Kidney glomerular epithelial cell (primary cell): ENCODE data around the gene KIRREL3.

Experiments
- DNase-seq: peaks from one replicate; lab custom pipeline; 2025; lab: John Stamatoyannopoulos, UW

The KIRREL3 gene

DNA sequence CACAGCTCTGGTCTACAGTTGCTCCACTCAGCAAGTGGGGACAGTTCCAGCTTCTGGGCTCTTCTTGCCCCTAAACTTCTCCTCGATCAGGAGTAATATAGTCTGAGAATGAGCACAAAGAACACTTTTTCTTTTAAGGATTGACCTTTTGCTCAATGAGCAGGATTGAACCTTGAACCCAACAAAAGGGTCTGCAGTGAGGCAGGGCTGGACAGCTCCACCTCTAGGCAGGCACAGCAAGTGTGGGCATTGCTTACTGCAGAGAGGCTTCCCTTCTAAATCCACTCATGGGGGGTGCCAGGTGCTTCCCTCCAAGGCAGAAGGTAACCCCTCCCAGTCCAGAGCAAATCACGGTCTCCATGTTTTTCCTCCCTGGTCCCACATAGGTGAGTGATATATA is 365.6 kb downstream of the KIRREL3 start:
- DNase-seq = no peak

DNA sequence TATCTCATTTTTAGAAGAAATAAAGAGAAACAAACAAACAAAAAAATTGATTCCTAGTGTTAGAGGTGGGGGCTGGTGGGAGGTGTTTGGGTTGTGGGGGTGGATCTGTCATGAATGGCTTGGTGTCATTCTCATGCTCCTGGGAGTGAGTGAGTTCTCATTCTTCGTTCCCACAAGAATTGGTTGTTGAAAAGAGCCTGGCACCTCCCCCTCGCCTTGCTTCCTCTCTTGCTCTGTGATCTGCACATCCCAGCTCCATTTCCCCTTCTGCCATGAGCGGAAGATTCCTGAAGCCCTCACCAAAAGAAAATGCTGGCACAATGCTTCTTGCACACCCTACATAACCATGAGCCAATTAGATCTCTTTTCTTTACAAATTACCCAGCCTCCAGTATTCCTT is 367.2 kb downstream of the KIRREL3 start:
- DNase-seq = no peak

DNA sequence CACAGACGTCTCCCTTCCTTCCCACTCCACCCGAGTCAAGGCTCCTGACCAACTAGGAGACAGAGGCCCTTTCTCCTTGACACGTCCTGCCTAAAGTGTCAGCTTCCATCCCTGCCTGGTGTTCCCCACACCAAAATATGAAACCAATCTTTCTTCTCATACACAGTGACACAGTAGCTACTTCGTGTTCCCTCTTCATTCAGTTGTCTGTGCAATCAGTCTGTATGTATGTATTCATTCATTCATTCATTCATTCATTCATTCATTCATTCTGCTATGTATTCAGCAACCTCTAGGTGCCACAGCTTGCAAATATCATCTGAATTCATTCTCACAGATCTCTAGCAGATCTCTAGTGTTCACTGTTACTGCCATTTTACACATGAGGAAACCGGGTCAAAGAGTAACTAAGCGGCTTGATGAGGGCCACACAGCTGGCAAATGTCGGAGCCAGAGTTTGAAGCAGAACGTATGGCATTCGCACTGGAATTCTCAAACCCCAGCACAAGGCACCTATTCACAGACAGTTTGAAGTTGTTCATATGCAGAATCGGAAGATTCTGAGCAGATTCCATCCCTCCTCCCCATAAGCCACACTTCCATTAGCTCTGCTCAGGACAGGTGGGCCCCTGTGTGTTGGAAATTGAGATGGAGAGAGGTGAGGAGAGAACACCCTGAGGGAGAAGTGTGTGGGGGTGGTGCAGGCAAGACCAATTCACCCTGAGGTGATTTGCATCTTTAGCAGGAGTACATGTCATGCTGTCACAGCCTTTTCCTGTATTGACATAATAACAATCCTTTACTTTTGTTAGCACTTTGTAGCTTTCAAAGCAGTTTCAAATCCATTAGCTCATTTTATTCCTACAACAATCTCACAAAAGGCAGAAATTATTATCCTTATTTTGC is 369.4 kb downstream of the KIRREL3 start:
- no peak for DNase-seq

DNA sequence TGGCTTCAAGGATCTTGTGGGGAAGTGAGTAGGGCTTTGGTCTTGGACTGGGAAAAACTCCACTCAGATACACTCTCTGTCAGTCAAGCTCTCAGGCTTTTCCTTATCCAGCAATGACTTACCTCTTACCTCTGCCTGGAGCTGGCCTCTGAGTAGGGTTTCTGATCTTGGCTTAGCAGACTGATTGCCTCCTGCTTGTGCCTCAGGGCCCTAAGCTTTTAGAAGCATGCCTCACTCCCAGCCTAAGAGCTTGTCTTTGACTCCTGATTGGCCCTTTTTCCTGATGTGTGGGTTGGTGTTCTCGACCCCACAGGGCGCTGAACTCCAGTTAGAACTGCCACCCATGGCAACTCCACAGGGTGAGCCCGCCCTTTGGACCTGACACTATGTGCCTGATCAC is 370.1 kb downstream of the KIRREL3 start:
- no peak for DNase-seq

DNA sequence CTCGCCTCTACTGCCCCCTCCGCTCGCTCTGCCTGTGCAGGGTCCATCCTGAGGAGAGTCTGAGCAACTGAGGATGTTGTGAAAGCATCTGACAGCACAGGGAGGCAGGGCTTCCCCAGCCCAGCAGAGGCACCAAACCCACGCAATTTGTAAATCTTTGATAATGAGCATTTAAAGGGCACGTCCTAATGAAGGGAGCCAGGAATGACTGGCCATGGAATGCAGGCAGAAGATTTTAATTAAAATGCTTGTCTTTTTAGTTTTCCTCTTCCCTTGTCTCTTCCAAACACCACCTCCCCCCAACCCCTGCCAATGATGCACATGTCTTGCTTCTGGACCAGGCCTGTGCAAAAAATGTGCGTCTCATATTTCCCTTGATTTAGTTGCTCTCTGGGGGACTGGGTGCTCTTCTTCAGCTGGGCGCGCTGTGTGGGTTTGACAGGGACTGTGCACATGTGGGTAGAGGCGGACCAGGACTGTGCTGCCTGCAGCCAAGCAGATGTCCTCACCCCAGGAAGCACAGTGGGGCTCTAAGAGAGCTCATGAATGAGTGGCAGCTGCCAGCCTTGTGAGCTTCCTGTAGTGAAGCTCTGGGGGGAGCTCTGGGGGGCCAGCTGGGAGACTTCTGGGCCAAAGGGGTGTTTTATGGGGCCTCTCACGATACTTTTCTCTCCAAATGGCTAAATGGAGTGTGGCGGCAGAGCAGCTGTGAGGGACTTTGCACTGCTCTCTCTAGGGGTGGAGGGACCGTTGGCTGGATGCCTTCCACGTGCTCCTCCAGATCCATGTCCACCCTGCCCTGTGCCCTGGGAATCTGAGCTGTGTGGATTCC is 371.6 kb downstream of the KIRREL3 start:
- DNase-seq = no peak

DNA sequence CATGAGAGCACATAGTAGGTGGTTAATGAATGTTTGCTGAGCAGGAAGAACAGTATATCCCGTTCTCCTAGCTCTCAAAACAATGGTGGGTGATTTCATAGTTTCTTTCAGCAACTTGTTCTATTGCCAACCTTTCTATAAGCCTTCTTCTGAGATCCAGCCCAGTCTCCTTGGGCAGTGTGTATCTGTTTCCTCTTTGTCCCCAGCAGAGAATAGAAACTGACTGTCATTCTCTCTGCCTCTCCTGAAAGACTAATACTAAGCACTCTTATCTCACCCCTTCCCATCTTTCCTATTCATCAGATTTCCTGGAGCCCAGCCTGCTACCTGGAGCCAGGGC is 372.1 kb downstream of the KIRREL3 start:
- no peak for DNase-seq

DNA sequence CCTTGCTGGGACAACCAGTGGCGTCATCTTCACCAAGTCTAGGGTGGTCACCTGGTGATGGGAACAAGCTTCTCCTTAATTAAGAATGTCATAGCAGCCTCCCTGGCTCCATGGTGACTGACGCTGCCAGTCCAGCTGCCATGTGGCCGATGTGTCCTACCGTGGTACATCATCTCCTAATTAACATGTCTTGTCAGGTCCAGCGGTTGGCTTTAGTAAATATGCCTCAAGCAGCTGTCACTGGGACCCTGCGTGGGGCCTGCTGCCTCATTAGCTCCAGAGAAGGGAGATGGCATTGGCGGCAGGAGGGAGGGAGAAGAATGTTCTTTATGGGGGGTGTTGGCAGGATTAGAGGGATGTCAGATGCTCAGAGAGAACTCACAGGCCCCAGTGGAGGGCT is 373.1 kb downstream of the KIRREL3 start:
- no peak for DNase-seq

DNA sequence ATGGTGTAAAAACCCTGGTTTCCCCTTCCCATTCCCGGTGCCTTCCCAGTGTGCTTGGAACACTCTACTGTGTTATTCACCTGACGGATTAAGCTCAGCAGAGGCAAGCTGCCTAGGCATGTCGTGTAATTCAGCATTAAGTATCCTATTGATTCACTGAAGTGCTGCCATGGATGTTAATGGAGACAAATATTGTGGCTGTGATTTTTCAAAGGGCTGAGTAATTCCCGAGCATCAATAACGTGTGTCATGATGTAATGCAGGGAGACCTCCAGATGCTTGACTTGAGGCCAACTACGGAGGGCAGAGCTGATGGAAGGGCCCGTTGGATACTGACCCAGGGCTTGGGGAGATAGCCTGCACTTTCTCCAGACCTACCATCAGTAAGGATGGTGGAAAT is 376.1 kb downstream of the KIRREL3 start:
- no peak for DNase-seq

DNA sequence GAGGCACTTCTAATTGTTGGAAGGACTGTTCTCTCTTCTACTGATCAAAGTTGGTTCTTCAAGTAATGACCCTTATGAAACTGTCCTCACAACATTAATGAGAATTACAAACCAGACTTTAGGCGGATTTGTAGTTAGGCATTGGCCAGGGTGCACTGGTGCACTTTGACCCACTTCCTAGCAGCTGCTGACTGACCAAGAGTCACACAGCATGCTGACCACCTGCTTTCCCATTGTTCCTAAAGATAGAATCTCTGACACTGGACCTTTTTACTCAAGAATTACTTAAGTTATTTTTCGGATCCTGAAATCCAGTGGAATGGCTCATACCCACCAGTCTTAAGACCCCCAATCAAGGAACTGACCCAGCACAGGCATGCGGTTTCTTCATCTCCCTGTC is 381.1 kb downstream of the KIRREL3 start:
- no peak for DNase-seq

DNA sequence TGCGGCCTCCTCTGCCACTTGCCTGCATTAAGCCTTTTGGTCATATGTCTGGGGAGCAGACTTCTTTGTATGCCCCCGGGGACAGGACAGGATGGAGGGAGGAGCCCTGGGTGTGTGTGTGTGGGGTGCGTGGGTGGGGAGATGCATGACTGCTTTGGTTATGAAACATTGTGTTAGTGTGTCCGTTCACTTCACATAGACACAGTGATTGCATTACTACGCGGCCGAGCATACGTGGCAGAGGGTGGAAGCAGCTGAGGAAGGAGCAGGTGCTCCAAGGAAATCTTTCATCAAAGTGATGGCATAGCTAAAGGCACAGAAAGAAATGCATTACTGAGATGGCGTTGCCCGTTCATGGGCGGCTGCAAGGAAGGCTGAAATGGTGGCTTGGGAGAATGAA is 384.7 kb downstream of the KIRREL3 start:
- no peak for DNase-seq

DNA sequence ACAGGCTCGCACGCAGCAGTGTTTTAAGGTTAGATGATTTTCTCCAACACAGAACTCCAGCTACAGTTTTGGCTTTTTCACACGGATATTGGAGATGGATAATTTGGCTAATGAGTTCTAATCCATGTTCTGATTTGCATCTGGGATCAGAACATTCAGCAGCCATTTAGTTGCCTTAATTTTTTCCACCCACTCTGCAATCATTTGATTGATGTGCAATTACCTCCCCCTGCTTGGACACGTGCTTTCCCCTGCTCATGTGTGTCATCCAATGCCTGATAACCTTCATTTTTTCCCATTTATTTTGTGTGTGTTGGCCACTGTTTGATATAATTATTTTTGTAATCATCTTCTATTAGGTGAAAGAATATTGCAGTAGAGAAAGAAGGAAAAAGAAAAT is 387.3 kb downstream of the KIRREL3 start:
- no peak for DNase-seq

DNA sequence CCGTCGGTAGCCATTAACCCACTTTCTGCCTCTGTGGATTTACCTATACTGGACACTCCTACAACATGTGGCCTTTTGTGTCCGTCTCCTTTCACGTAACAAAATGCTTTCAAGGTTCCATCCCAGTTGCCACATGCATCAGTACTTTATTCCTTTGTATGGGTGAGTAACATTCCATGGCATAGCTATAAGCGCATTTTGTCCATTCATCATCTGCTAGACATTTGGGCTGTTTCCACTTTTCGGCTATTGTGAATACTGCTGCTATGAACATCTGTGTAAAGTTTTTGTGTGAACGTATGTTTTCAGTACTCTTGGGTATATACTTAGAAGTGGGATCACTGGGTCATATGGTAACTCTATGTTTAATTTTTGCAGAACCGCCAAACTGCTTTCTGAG is 387.9 kb downstream of the KIRREL3 start:
- DNase-seq = no peak

DNA sequence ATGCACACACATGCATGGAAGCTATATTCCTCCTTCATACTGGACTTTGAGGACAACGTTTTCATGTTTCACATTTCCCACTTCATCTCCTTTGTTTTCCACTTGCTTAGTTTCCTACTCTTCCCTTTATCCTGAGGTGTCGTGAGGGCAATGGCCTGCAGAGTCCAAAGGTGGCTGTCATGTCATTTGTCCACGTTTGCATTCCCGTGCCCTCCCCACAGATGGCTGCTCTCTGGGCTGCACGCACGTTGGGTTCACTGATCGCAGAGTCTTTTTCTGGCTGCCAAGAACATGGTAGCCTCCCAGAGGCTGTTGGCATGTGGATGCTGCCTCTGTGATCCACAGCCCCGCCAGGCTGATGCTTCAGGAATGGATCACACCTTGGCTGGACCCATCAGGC is 389.1 kb downstream of the KIRREL3 start:
- DNase-seq = no peak

DNA sequence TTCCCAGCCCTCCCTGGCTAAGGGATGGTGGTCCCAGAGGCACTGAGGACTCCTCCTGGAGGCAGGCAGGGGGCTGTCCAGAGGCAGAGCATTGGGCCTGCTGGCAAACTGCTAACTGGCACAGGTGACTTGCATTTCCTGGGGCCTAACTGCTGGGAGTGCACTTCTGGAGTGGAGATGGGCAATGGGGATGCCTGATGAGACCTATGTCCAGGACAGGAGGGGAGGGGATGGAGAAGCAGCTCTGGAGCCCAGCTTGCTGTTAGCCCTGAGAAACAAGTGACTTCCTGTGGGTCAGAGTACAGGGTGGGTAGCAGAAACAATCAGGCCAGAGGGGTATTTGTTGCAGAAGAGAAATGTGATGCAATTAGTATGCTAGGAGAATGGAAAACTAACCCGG is 391.9 kb downstream of the KIRREL3 start:
- no peak for DNase-seq

DNA sequence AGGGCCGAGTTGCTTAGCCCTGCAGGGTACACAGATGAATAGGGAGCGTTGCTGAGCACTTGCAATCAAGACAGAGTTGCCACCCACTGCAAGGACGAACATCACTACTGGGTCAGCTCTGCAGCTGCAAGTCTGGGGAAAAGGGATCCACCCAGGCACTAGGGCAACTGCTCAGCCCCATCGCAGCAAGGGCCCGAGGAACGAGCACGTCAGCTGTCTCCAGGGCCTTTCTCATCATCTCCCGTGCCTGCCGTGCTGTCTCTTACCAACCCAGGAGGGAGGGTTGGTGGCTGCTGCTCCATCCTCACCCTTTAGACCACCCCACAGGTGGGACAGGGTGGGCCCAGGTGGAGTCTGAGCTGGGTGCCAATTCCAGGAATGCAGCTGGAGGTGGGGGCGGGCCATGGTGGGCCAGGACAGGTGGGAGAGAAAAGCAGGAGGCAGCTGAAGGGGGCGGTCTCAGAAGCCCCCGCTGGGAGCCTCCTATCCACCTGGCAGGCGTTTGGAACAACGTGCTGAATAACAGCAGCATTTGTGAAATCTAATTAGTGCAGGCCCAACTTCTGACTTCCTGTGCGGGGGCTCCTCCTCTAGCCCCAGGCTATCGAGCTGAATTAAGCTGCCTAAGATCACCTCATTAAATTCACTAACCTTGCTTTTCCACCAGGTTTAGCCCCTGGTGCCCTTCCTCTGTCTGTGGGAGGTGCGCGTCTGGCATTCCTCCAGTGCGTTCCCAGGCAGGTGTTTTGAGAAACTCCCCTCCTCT is 392.6 kb downstream of the KIRREL3 start:
- no peak for DNase-seq

DNA sequence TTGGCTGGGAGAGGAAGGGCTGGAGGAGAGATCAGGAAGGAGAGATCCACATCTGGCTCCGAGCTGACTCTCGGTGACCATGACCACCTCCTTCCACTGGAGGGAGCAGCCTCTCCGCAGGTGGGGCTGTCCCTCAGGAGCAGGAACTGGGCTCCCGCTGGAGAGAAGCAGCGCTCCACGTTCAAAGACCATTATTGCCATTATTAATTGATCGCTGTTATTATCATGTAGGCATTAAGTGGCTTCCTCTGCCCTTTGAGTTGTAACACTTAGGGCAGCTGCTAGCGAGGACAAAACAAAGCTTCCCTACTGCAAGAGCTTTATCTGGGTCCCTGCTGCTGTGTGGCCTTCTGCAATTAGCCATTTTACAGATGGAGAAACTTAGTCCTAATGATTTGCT is 393.2 kb downstream of the KIRREL3 start:
- DNase-seq = peak; percentile 40

DNA sequence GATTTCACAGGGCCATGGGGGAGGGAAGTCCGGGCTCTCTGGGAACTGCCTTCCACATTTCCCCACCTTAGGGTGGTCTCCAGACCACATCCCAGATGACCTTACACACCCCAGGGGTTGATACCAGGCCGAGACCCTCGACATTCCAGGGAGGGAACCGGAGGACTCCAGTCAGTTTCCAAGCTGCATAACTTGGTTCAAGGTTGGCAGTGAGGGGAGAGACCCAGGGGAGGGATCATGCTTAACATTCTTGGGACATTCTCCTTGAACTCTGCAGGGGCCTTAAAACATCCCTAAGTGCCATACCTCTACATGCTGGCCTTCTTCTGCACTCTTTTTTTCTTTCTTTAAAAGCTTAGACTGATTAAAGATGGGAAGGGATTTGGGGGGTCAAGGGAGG is 394.1 kb downstream of the KIRREL3 start:
- DNase-seq = no peak

DNA sequence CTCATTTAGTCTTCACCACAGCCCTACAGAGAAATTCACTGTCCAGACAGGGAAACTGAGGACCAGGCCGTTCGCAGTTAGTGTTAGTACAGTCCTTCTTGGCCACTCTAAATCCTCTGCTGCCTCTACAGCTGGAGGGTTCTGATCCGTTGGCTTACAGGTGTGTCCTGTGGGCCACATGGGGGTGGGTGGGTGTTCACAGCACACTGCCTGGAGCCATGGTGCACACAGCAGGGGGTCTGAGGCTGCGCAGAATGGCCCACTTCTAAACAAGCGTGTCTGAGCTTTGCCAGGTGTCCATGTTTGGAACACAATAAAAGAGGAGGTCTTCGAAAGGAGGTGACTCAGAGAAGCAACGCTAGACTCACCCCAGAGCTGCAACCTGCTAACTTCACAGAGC is 396.1 kb downstream of the KIRREL3 start:
- no peak for DNase-seq

DNA sequence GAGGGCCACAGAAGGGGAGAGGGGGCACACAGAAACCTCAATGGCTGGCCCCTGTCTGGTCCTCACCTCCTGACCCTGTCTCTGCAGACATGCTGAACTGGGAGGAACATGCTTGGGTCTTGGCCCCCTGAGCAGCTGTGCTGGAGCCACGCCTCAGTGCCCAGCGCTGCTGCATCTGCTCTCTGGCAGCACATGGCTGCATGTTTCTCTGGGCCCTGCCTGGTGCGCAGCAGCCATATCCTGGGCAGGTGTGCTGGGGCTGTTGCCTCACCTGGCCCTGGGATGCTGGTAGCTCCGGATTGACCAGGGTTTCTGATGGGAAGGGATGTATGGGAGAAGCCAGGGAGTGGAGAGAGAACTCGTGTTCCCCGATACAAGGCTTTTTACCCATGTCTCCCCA is 397.1 kb downstream of the KIRREL3 start:
- no peak for DNase-seq

DNA sequence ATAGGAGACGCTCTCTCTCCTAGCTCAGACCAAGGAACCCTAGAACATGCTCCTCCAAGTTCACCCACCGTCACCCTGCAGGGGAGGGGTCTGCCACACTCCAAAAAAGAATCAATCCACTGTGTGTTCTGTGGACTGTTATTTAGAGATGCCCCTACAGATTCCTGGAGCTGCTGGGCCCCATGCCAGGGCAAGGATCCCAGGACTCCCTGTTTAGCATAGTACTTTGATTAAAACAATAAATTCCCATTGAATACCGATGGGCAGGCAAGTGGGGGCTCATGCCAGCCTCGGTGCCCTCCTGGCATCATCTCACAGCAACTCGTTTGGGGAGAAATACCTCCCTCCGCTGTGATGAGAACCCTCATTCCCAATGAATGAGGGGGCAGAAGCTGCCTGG is 397.6 kb downstream of the KIRREL3 start:
- DNase-seq = no peak

DNA sequence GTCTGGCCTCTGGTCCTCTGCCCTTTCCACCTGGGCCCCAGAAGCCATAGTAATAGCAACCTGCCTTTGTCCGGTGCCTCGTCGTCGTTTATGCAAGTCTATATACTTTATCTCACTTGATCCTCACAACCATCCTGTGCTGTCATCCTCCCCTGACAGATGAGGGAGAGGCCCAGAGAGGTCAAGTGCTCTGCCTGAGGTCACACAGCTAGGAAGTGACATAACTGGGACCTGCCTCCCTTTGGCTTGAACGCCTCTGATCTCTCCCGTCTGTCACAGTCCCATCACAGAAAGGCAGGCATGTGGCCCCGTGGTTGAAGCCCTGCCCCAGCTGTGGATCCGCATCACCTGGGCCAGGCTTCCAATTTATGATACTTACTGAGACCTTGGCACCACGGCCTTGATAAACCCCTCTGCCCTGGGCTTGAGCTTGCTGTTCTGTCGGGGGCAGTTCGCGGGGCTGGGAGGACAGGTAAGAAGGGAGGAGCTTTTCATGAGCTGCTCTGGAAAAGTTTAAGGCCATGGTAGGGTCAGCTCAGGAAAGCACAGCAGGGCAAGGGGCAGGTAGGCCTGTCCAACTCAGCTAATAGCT is 398.1 kb downstream of the KIRREL3 start:
- no peak for DNase-seq

DNA sequence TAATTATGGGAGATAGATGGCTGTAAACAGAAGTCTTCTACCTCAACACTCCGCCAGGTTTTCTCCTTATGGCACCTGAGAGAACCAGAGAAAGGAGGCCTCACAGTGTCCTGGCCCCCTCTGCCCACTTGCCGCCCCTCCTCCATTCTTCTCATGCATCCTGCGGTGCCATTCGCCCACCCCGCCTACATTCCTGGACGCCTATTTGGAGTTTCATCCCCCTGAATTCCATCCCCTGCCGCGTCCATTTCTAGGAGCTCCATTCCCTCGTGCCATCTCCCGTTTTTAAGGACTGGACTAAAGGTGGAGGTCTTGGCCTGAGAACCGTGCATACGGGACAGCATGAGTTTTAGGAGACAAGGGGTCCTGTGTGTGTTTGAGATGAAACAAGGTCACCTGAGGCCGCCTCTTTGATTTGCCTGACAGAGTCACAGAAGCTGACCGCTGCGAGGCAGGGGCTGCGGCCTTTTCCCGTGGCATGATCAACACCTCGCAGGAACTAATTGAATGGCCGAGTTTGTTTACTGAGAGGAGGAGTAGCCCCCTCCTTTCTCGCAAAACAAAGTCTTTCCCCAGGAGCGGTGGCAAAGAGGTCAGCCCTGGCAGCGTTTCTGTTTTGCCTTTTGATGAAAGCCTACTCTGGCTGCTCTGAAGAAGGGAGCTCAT is 398.9 kb downstream of the KIRREL3 start:
- no peak for DNase-seq
